ENCODE measurements around the gene LRRC59.

LRRC59 gene

GRCh38 chr17:50423553-50424159 lies 26.3 kb upstream of the LRRC59 start:
- 28% methylated on average over 3 of the region's 6 CpGs for WGBS
- H3K9ac ChIP-seq (ENCODE audit: low read length), result no peak overlapping the region
- no peak overlapping the region for H2BK12ac ChIP-seq (ENCODE audit: low read length in 2 of 2)

GRCh38 chr17:50422738-50423137 lies 25.4 kb upstream of the LRRC59 start:
- no peak overlapping the region for H3K27ac ChIP-seq (ENCODE audit: low read length, poor library complexity, severe bottlenecking)
- no peaks in the 10 kb centered on the region for H3K27me3 ChIP-seq (ENCODE audit: control insufficient read depth in 1 of 2, insufficient read depth in 1 of 2, low read length in 2 of 2)
- H3K9me3 ChIP-seq (ENCODE audit: control insufficient read depth, low read length), result no peaks in the 10 kb centered on the region
- no peak overlapping the region for H3K18ac ChIP-seq (ENCODE audit: low read depth in 1 of 2, low read length in 2 of 2)
- H2AK5ac ChIP-seq (ENCODE audit: low read length, severe bottlenecking), result no peak overlapping the region
- no peaks in the 10 kb centered on the region for H3K36me3 ChIP-seq (ENCODE audit: control insufficient read depth in 1 of 2, insufficient read depth in 2 of 2, low read depth in 1 of 2, low read length in 2 of 2)
- H2BK15ac ChIP-seq (ENCODE audit: low read depth, poor library complexity, severe bottlenecking), result no peak overlapping the region
- H2AFZ ChIP-seq (ENCODE audit: low read depth, low read length), result no peak overlapping the region
- no peak overlapping the region for H4K91ac ChIP-seq (ENCODE audit: low read length)
- H4K8ac ChIP-seq (ENCODE audit: low read length), result no peak overlapping the region
- no peak overlapping the region for H3K14ac ChIP-seq (ENCODE audit: low read length in 2 of 2)
- no peak overlapping the region for H3K9ac ChIP-seq (ENCODE audit: low read length)
- H3K4me1 ChIP-seq (ENCODE audit: control insufficient read depth, insufficient read depth, low read depth, low read length), result peaks cover 26% of the 10 kb centered on the region
- no peak overlapping the region for H2BK5ac ChIP-seq (ENCODE audit: low read depth, low read length, poor library complexity, severe bottlenecking)
- no peak overlapping the region for H3K4me2 ChIP-seq (ENCODE audit: low read length, poor library complexity, severe bottlenecking)
- no peak overlapping the region for H3K4ac ChIP-seq (ENCODE audit: low read depth in 1 of 2, low read length in 2 of 2)
- H2BK120ac ChIP-seq (ENCODE audit: low read depth, low read length), result no peak overlapping the region
- no CpG with 5 or more reads among the region's 2 CpGs for WGBS
- H3K23ac ChIP-seq (ENCODE audit: low read length in 2 of 2), result no peak overlapping the region
- H2BK12ac ChIP-seq (ENCODE audit: low read length in 2 of 2), result no peak overlapping the region
- no peak overlapping the region for H3K4me3 ChIP-seq (ENCODE audit: insufficient read depth in 1 of 2, low read depth in 1 of 2, low read length in 2 of 2)
- H3K79me1 ChIP-seq (replicated peaks; ENCODE audit: low read length, poor library complexity, severe bottlenecking), result peaks cover under 1% of the 10 kb centered on the region
- no peak for DNase-seq

More at GRCh38 chr17:50423553-50424159, 26.3 kb upstream of the LRRC59 start:
- peak overlapping the region; percentile 7 for H3K27ac ChIP-seq (ENCODE audit: low read length, poor library complexity, severe bottlenecking)
- peak overlapping the region; percentile 53 for H4K8ac ChIP-seq (ENCODE audit: low read length)
- H3K4me2 ChIP-seq (ENCODE audit: low read length, poor library complexity, severe bottlenecking), result no peak overlapping the region
- H2AK5ac ChIP-seq (ENCODE audit: low read length, severe bottlenecking), result no peak overlapping the region
- no peak overlapping the region for H2BK120ac ChIP-seq (ENCODE audit: low read depth, low read length)
- H2BK5ac ChIP-seq (ENCODE audit: low read depth, low read length, poor library complexity, severe bottlenecking), result no peak overlapping the region
- H2BK15ac ChIP-seq (ENCODE audit: low read depth, poor library complexity, severe bottlenecking), result no peak overlapping the region
- peak overlapping the region in 1 of 2 experiments; percentile 50 for H3K18ac ChIP-seq (ENCODE audit: low read depth in 1 of 2, low read length in 2 of 2)
- H3K9me3 ChIP-seq (ENCODE audit: control insufficient read depth, low read length), result no peaks in the 10 kb centered on the region
- no peak overlapping the region for H4K91ac ChIP-seq (ENCODE audit: low read length)
- H3K4me3 ChIP-seq (ENCODE audit: insufficient read depth in 1 of 2, low read depth in 1 of 2, low read length in 2 of 2), result no peak overlapping the region
- peak; percentile 82 for DNase-seq
- no peak overlapping the region for H2AFZ ChIP-seq (ENCODE audit: low read depth, low read length)
- H3K14ac ChIP-seq (ENCODE audit: low read length in 2 of 2), result peak overlapping the region in 1 of 2 experiments; percentile 38
- no peaks in the 10 kb centered on the region for H3K36me3 ChIP-seq (ENCODE audit: control insufficient read depth in 1 of 2, insufficient read depth in 2 of 2, low read depth in 1 of 2, low read length in 2 of 2)
- H3K4ac ChIP-seq (ENCODE audit: low read depth in 1 of 2, low read length in 2 of 2), result no peak overlapping the region
- H3K23ac ChIP-seq (ENCODE audit: low read length in 2 of 2), result no peak overlapping the region
- H3K4me1 ChIP-seq (ENCODE audit: control insufficient read depth, insufficient read depth, low read depth, low read length), result peaks cover 29% of the 10 kb centered on the region
- peaks cover 4% of the 10 kb centered on the region for H3K79me1 ChIP-seq (replicated peaks; ENCODE audit: low read length, poor library complexity, severe bottlenecking)
- no peaks in the 10 kb centered on the region for H3K27me3 ChIP-seq (ENCODE audit: control insufficient read depth in 1 of 2, insufficient read depth in 1 of 2, low read length in 2 of 2)

- Histone ChIP-seq H2AFZ (ENCODE audit: low read depth, low read length) (no peak overlapping the region), H3K27me3 (ENCODE audit: control insufficient read depth in 1 of 2, insufficient read depth in 1 of 2, low read length in 2 of 2) (no peaks in the 10 kb centered on the region), H3K23ac (ENCODE audit: low read length in 2 of 2) (no peak overlapping the region), H4K8ac (ENCODE audit: low read length) (no peak overlapping the region), H3K36me3 (ENCODE audit: control insufficient read depth in 1 of 2, insufficient read depth in 2 of 2, low read depth in 1 of 2, low read length in 2 of 2) (no peaks in the 10 kb centered on the region), H2BK120ac (ENCODE audit: low read depth, low read length) (no peak overlapping the region), H3K4ac (ENCODE audit: low read depth in 1 of 2, low read length in 2 of 2) (no peak overlapping the region), H3K27ac (ENCODE audit: low read length, poor library complexity, severe bottlenecking) (no peak overlapping the region), H4K91ac (ENCODE audit: low read length) (no peak overlapping the region), H3K9me3 (ENCODE audit: control insufficient read depth, low read length) (no peaks in the 10 kb centered on the region), H3K4me3 (ENCODE audit: insufficient read depth in 1 of 2, low read depth in 1 of 2, low read length in 2 of 2) (peak overlapping the region in 1 of 2 experiments; percentile 70), H2BK15ac (ENCODE audit: low read depth, poor library complexity, severe bottlenecking) (no peak overlapping the region), H2AK5ac (ENCODE audit: low read length, severe bottlenecking) (no peak overlapping the region), H2BK5ac (ENCODE audit: low read depth, low read length, poor library complexity, severe bottlenecking) (no peak overlapping the region), H3K14ac (ENCODE audit: low read length in 2 of 2) (no peak overlapping the region), H3K18ac (ENCODE audit: low read depth in 1 of 2, low read length in 2 of 2) (no peak overlapping the region), H3K79me1 (replicated peaks; ENCODE audit: low read length, poor library complexity, severe bottlenecking) (no peaks in the 10 kb centered on the region), H2BK12ac (ENCODE audit: low read length in 2 of 2) (no peak overlapping the region), H3K4me2 (ENCODE audit: low read length, poor library complexity, severe bottlenecking) (peak overlapping the region; percentile 28), H3K4me1 (ENCODE audit: control insufficient read depth, insufficient read depth, low read depth, low read length) (peaks cover 21% of the 10 kb centered on the region), H3K9ac (ENCODE audit: low read length) (peak overlapping the region; percentile 83)
- peak; percentile 34 for DNase-seq
- 95% methylated on average over 2 of the region's 3 CpGs for WGBS
Measured at GRCh38 chr17:50421308-50422051, 24.2 kb upstream of the LRRC59 start.

- no peak overlapping the region for H2AK5ac ChIP-seq (ENCODE audit: low read length, severe bottlenecking)
- no peaks in the 10 kb centered on the region for H3K9me3 ChIP-seq (ENCODE audit: control insufficient read depth, low read length)
- no peaks in the 10 kb centered on the region for H3K36me3 ChIP-seq (ENCODE audit: control insufficient read depth in 1 of 2, insufficient read depth in 2 of 2, low read depth in 1 of 2, low read length in 2 of 2)
- DNase-seq, result no peak
- H4K91ac ChIP-seq (ENCODE audit: low read length), result no peak overlapping the region
- no peak overlapping the region for H2BK120ac ChIP-seq (ENCODE audit: low read depth, low read length)
- H3K27me3 ChIP-seq (ENCODE audit: control insufficient read depth in 1 of 2, insufficient read depth in 1 of 2, low read length in 2 of 2), result no peaks in the 10 kb centered on the region
- no peak overlapping the region for H4K8ac ChIP-seq (ENCODE audit: low read length)
- H3K79me1 ChIP-seq (replicated peaks; ENCODE audit: low read length, poor library complexity, severe bottlenecking), result no peaks in the 10 kb centered on the region
- no peak overlapping the region for H2BK12ac ChIP-seq (ENCODE audit: low read length in 2 of 2)
- no peak overlapping the region for H3K18ac ChIP-seq (ENCODE audit: low read depth in 1 of 2, low read length in 2 of 2)
- H2BK5ac ChIP-seq (ENCODE audit: low read depth, low read length, poor library complexity, severe bottlenecking), result no peak overlapping the region
- WGBS, result 95% methylated on average over 6 of the region's 6 CpGs
- peak overlapping the region in 1 of 2 experiments; percentile 15 for H3K14ac ChIP-seq (ENCODE audit: low read length in 2 of 2)
- peak overlapping the region in 1 of 2 experiments; percentile 70 for H3K4me3 ChIP-seq (ENCODE audit: insufficient read depth in 1 of 2, low read depth in 1 of 2, low read length in 2 of 2)
- no peak overlapping the region for H2BK15ac ChIP-seq (ENCODE audit: low read depth, poor library complexity, severe bottlenecking)
- H2AFZ ChIP-seq (ENCODE audit: low read depth, low read length), result no peak overlapping the region
- no peak overlapping the region for H3K4me2 ChIP-seq (ENCODE audit: low read length, poor library complexity, severe bottlenecking)
- H3K9ac ChIP-seq (ENCODE audit: low read length), result peak overlapping the region; percentile 83
- peaks cover 18% of the 10 kb centered on the region for H3K4me1 ChIP-seq (ENCODE audit: control insufficient read depth, insufficient read depth, low read depth, low read length)
- no peak overlapping the region for H3K4ac ChIP-seq (ENCODE audit: low read depth in 1 of 2, low read length in 2 of 2)
- H3K27ac ChIP-seq (ENCODE audit: low read length, poor library complexity, severe bottlenecking), result no peak overlapping the region
- H3K23ac ChIP-seq (ENCODE audit: low read length in 2 of 2), result no peak overlapping the region
Measured at GRCh38 chr17:50420419-50421112, 23.2 kb upstream of the LRRC59 start.

Data from mesenchymal stem cell (in vitro differentiated cells and primary cell).